Measurements from ENCODE around the gene CRK. TPM values are rescaled to one million over a fixed set of nuclear protein-coding genes. Genes with fewer than 3 reads are reported as not detected.
"Not testable (repeated sequence)": the region's sequence is repeated elsewhere in the genome, so short reads cannot be mapped to it uniquely, and the experiment has no call there.

Gene CRK
- total and polyA plus RNA-seq, 12 donors: 22.2 to 47.5 (median 36.0) TPM

DNA sequence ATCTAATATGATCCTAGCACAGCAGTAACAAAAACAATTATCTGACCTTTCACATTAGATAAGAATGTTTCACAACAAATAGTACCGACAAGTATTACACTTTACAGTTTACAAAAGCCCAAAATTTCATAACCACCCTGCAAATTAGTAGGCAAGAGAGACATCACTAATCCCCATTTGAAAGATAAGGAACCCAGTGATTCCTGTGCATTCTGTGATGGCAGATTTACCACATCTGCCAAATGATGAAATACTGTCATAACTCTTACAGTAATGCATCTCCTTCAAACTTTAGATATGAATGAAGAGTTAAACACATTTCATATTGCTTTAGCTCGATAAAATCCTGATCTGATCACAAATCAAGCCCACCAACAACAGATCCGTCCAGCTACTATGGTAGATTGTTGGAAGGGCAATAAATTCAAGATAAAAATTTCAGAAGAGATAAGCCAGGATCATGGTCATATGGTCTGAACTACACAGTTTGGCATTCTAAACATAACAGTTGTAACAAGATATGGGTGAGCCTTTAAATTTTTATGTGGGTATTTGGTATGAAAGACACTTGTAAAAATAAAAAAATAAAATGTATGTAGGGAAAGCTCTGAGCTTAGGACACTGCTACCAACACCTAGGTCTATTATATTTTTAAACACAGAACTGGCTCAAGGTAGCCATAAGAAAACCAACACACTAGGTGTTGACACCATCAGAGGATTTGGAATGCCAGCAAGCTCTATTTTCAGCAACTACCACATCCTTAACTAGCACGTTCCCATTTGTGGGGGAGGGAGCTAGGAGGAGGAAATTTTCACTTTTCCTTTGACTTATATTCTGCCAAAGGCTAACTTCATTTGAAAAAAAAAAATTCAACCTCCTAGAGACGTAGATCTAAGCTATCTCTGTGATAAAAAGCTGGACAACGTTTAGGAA is 65.3 kb downstream of the CRK start:
- Histone ChIP-seq H3K27me3 (no peaks in the 10 kb centered on the region), H3K27ac (peak overlapping the region; percentile 16 to 81 (median 61)), H3K4me1 (peaks cover 24 to 100% (median 98%) of the 10 kb centered on the region in 9 donors), H3K36me3 (peaks cover 0 to 18% (median 0%) of the 10 kb centered on the region in 9 donors), H3K4me3 (peak overlapping the region in 6 of 10 donors; percentile 1 to 23 (median 7)), H3K9me3 (no peaks in the 10 kb centered on the region)
- intact Hi-C loops (cut with DNase I): loop anchor here in 1 of 10 donors (10.0 kb wide), 1 partner anchor 64 kb away; the partner anchor contains the start of gene CRK
- WGBS, 2 donors: 8 to 11% methylated on average over 6 of the region's 6 CpGs
- ATAC-seq: peak; percentile 57 to 89 (median 83)
- peak in 1 of 2 donors; percentile 46 for DNase-seq
- TF ChIP-seq, protein P1, sequence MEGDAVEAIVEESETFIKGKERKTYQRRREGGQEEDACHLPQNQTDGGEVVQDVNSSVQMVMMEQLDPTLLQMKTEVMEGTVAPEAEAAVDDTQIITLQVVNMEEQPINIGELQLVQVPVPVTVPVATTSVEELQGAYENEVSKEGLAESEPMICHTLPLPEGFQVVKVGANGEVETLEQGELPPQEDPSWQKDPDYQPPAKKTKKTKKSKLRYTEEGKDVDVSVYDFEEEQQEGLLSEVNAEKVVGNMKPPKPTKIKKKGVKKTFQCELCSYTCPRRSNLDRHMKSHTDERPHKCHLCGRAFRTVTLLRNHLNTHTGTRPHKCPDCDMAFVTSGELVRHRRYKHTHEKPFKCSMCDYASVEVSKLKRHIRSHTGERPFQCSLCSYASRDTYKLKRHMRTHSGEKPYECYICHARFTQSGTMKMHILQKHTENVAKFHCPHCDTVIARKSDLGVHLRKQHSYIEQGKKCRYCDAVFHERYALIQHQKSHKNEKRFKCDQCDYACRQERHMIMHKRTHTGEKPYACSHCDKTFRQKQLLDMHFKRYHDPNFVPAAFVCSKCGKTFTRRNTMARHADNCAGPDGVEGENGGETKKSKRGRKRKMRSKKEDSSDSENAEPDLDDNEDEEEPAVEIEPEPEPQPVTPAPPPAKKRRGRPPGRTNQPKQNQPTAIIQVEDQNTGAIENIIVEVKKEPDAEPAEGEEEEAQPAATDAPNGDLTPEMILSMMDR (IDR thresholded peaks at IDR 0.05): no peak

DNA sequence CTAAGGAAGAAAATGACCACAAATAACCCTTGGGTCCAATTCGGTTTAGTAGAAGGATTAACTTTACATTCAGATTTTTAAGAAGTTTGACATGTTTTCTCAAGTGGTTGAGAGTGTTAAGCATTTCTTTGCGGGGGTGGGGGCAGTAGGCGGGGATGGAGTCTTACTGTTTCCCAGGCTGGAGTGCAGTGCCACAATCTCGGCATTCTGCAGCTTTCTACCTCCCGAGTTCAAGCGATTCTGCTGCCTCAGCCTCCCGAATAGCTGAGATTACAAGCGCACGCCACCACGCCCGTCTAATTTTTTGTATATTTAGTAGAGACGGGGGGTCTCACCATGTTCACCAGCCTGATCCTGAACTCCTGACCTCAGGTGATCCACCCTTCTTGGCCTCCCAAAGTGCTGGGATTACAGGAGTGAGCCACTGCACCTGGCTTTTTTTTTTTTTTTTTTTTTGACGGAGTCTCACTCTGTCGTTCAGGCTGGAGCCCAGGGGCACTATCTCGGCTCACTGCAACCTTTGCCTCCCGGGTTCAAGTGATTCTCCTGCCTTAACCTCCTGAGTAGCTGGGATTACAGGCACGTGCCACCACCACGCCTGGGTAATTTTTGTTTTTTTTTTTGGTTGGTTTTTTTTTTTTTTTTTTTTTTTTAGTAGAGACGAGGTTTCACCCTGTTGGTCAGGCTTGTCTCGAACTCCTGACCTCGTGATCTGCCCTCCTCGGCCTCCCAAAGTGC is 68.4 kb downstream of the CRK start:
- intact Hi-C loops (cut with DNase I): loop anchor here in 1 of 10 donors (1.0 kb wide), 1 partner anchor 12 kb away; no protein-coding TSS in a partner anchor
- not testable (repeated sequence) for ATAC-seq, H3K9me3 ChIP-seq, DNase-seq, H3K4me3 ChIP-seq, H3K27me3 ChIP-seq
- H3K4me1 ChIP-seq: peaks cover 25 to 100% (median 93%) of the 10 kb centered on the region in 9 donors
- H3K27ac ChIP-seq: peak overlapping the region in 1 of 10 donors; percentile 24
- WGBS, 2 donors: 57 to 62% methylated on average over 21 to 22 of the region's 22 CpGs
- peaks cover 0 to 12% (median 0%) of the 10 kb centered on the region in 9 donors for H3K36me3 ChIP-seq

DNA sequence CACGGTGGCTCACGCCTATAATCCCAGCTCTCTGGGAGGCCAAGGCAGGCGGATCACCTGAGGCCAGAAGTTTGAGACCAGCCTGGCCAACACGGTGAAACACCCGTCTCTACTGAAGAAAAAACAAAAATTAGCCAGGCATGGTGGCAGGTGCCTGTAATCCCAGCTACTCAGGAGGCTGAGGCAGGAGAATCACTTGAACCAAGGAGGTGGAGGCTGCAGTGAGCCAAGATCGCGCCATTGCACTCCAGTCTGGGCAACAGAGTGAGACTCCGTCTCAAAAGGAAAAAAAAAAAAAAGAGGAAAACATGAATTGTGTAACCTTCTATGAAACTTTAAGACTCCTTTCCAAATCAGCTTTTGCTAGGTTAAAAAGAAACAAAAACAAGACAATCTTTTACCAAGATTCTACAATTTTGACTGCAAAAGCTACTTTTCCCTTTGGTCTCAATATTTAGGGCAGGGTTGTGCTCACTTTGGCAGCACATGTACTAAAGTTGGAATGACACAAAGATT is 69.3 kb downstream of the CRK start:
- intact Hi-C loops (cut with DNase I): loop anchor here in 1 of 10 donors (1.0 kb wide), 1 partner anchor 11 kb away; no protein-coding TSS in a partner anchor
- DNase-seq, H3K9me3 ChIP-seq, H3K27me3 ChIP-seq, H3K4me3 ChIP-seq, ATAC-seq: not testable (repeated sequence)
- H3K36me3 ChIP-seq: peaks cover 0 to 10% (median 0%) of the 10 kb centered on the region in 9 donors
- peak overlapping the region in 5 of 10 donors; percentile 10 to 32 (median 16) for H3K27ac ChIP-seq
- peaks cover 21 to 99% (median 90%) of the 10 kb centered on the region in 9 donors for H3K4me1 ChIP-seq
- 81 to 86% methylated on average over 8 of the region's 8 CpGs for WGBS, 2 donors

DNA sequence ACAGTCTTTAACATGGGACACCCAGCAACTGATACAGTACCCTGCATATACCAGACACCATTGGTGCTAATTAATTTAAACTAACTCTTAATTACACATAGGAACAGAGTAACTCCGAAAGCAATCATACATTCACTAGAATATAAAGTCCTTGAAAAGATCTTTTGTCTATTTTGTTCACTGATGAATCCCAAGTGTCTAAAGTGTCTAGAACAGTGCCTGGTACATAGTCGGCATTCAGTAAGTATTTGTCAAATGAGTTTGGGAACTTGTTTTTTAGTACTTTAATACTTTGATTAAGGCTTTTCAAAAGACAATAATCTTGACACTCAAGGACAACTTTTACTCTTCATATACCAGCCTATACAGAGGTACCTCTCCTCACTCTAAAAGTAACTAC is 69.8 kb downstream of the CRK start:
- TF ChIP-seq, protein P1 (IDR thresholded peaks at IDR 0.05): no peak
- Histone ChIP-seq H3K27me3 (no peaks in the 10 kb centered on the region), H3K27ac (peak overlapping the region in 3 of 10 donors; percentile 15 to 48 (median 16)), H3K4me1 (peaks cover 20 to 99% (median 90%) of the 10 kb centered on the region in 9 donors), H3K36me3 (peaks cover 0 to 9% (median 0%) of the 10 kb centered on the region in 9 donors), H3K4me3 (no peak overlapping the region), H3K9me3 (no peaks in the 10 kb centered on the region)
- WGBS, 2 donors: 67 to 71% methylated on average over 2 of the region's 2 CpGs
- ATAC-seq: no peak
- no peak for DNase-seq
- intact Hi-C loops (cut with DNase I): no loop called here

DNA sequence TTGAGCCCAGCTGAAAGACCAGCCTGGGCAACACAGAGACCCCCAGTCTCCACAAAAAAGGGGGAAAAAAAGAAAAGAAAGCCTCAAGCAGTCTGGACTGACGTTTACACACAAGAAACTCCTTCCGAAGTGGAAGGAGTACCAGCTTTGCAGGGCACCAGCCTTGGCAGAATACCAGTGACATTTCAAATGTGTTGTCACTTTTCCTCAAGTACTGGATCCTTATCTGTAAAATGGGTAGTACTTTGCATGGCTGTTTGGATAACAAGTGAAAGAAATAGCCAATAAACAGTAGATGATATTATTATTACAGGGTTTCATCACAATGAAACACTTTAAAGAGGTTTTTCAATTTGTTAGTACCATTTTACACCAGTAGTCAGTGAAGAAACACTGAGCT is 70.2 kb downstream of the CRK start:
- intact Hi-C loops (cut with DNase I): no loop called here
- no peak for DNase-seq
- Histone ChIP-seq H3K36me3 (peaks cover 0 to 9% (median 0%) of the 10 kb centered on the region in 9 donors), H3K9me3 (no peaks in the 10 kb centered on the region), H3K4me1 (peaks cover 20 to 99% (median 90%) of the 10 kb centered on the region in 9 donors), H3K27ac (peak overlapping the region in 3 of 10 donors; percentile 15 to 49 (median 48)), H3K4me3 (no peak overlapping the region), H3K27me3 (no peaks in the 10 kb centered on the region)
- TF ChIP-seq, protein P1 (IDR thresholded peaks at IDR 0.05): no peak
- 21 to 29% methylated on average over 2 of the region's 2 CpGs for WGBS, 2 donors
- ATAC-seq: peak in 1 of 8 donors; percentile 18
